Cerebellar nuclear complex (tissue), 1 donor: Measurements from ENCODE around the gene CDCA7.
"Not testable (repeated sequence)": the region's sequence is repeated elsewhere in the genome, so short reads cannot be mapped to it uniquely, and the experiment has no call there.

Source experiments
- DNase-seq, 2 experiments: peaks; one replicate each; lab custom pipeline; 2025; lab: John Stamatoyannopoulos, UW

The CDCA7 gene

DNA sequence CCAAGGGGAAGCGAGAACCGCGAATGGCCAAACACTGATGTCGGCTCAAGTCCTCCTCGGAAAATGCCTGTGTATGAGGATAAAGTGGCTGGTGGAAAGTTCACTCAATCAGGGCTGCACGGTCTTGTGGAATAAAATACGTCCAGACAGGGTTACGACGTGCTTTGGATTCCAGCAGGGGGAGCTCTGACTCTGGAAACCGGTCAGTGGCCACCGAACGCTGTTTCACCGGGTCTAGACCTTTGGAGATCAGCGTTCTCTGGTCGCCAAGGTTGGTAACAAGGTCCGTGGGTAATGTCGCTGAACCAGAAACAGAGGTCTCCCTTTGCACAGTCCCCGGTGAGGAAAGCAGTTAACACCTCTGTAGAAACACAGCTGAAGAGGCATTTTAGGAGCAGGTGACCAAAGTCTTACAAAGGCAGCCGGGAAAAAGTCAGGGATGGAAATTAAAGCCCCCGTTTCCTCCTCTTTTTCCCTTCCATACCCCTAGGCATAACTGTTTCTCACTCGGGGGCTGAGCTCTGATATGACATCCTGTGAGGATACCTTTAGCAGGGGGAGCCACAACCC, 47.8 kb downstream of the CDCA7 start:
- DNase-seq = no peak

DNA sequence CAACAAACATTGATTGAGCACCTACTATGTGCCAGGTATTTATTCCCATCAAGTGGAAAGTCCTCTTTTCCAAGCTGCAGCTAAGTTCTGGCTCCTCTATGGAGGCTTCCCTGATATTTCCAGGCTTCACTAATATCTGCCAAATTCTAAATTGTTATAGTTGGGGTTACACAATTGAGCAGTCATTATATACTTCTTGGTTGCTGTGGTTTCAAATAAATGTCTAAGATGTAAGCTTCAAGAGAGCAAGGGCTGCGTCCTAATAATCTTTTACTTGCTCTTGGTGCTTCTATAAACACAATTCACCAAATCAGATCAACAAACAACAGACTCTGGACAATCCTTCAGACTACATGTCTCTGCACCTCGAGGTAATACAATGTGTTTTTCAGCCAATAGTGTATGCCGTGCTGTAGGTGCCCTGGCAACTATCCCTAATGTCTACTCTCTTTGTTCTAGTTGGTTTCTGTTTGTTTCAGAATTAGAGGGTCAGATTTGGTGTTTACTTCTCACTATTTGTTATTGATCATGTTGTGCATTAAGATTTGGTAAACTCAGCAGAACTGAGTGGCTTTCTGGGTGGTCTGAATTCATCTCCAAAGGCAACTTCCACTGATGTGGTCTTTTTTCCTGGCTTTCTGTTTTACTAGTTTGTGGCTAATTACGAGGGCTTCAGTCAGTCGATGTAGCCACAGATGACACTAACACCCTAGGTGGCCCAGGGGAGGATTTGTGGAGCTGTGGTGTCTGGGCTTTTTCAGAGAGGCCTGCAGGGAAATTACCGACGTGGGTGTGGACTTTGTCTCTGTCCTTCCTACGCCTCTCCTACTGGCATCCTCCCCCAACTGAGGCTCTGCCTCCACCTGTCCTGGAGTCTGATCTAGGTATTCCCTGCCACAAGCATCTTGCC, 50.4 kb downstream of the CDCA7 start:
- DNase-seq = no peak

DNA sequence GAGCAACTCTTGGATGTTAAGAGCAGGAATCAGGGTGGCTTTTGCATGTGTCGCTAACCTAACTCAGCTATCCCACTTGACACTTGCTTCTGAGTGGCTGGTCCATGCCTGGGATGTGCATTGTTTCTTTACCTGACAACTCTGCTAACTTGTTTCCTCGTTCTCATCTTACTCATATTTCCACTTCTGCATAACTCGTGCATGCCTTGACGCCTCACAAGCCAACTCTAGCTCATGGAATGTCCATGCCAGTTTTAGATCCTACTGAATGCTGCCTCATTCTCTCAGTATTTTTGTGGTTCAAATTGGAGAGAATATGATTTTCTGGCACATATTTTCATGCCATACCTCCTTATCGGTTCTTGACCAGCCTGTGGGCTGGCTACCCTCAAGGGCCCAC, 52.5 kb downstream of the CDCA7 start:
- no peak for DNase-seq

DNA sequence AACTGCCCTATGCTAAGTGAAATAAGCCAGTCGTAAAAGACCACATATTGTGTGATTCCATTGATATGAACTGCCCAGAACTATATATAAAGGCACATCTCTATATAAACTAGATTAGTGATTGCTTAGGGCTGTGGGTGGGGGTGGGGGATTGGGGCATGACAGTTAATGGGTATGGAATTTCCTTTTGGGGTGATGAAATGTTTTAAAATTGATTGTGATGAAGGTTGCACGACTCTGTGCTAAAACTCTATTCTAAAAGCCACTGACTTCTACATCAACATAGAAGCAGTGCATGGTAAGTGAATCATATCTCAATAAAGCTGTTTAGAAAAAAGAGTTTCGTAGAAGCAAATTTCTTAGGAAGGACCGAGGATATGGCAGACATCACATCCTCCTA, 53.0 kb downstream of the CDCA7 start:
- no peak for DNase-seq

DNA sequence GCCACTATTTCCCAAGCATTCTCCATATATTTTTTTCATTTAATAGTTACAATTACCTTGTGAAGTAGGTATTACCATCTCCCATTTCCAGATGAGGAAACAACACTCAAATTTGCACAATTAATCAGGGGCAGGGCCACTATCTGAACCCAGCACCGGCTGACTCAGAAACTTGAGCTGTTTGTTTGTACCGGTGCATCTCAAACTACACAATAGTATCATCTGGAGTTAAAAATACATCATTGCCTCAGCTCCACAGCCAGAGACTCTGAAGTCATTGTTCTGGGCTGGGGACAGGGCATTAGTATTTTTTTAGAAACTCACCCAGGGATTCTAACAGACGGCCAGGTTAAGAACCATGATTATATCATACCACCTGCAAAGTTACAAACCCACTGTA, 55.9 kb downstream of the CDCA7 start:
- DNase-seq = no peak

DNA sequence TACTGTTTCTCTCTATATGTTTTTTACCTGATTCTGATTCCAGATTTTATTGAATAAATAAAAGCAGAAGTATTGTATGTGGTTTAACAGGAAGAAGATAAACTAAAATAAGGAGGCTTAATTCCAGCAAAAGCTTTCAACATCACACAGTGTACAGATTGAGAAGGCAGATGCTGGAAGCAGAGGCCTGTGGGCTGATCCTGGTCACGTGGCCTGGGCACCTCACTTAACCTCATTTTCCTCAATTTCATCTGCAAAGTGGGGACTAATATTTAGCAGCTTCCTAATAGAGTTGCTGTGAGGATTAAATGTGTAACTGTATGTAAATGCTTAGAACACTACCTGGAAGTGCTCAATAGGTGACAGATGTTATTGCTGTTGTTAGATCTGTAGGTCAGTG, 58.0 kb downstream of the CDCA7 start:
- DNase-seq = no peak

DNA sequence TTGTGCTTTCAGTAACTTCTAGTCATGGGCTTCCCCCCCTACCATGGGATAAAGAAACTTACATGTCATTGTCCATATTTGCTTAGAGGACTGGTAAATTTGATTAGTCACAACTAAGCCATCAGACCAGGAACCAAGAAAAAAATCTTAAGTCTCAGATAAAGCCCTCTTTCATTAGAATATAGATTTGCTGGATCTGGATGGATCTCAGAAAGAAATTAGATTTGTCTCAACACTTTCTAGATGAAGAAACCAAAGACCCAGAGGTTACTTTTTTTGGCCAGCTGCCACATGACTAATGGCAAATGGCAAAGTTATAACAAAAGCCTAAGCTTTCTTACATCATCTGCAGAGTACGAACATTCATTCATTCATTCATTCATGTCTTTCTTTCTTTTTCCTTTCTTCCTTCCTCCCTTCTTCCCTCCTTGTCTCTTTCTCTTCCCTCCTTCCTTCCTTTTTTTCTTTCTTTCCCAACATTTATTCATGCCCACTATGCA, 60.2 kb downstream of the CDCA7 start:
- no peak for DNase-seq

DNA sequence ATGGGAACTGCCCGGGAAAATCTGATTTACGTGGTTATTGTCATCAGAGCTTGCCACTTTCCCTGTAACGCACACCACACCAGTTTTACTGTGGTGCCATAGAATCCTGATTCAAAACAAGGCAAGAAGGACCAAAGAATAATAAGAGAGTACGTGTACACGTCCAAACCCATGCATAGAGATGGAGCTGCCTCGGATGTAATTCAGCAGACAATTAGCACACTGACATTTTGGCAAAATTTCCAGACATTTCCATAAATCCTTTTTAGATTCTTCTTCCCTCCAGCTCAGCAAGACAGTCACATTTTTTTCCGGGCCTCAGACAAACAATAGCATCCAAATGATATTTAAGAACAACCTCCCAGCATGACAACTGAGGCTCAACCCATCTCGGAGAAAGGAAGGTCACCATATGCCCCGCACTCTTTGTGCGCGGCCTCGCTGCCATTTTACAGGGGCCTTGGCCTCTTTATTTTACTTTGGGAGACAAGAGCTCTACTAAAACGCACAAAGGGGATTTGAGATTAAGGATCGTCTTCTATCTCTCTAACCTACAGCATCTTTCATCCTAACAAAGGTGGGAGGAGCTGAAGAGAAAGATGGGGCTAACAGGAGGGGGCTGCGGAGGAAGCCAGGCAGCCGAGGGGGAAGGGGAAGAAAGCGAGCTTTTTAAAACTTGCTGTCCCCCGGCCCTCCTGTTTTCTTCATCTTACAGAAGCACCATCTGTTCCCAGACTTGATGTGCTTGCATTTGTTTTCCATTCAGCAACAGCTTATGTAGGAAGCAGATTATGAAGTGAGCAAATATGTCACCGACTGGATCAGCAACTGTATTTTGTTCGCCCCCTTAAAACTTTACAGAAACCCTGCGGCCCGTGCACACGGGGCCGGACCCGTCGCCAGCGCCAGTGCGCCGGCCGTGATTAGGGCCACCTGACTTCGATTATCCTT, 61.0 kb downstream of the CDCA7 start:
- DNase-seq = no peak

DNA sequence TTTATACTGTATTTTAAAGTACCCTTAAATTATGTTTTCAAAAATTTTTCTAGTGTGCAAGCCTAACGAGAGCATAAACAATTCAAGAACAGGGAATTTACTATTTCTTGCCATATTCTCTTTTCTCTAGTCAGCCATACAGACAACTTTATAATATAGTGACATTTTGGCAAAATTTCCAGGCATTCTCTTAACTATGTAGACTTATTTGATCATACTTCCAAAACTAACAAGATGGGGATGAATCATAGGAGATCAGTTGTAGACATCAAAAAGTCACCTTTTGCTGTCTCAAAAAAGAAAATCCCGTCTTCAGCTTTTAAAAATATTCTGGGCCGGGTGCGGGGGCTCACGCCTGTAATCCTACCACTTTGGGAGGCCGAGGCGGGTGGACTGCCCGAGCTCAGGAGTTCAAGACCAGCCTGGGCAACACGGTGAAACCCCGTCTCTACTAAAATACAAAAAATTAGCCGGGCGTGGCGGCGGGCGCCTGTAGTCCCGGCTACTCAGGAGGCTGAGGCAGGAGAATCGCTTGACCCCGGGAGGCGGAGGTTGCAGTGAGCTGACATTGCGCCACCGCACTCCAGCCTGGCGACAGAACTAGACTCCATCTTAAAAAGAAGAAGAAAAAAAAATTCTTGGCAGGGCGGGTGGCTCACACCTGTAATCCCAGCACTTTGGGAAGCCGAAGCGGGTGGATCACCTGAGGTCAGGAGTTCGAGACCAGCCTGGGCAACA, 61.9 kb downstream of the CDCA7 start:
- DNase-seq = not testable (repeated sequence)

DNA sequence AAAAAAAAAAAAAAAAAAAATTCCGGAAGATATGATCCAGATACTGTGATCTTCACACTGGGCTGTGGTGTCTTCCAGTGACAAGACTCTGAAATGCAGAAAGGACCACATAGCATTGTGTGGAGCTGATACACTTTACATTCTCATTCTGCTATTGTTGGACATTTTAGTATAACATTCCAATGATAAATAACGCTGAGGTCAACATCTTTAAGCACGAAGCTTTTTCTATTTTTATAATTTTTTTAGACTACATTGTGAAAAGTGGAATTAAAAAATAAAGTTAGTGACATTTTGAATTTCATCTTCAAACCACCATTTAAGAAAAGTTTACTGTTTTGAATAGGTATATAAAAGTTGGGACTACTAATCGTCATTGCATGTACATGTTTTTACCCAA, 62.7 kb downstream of the CDCA7 start:
- DNase-seq = no peak

DNA sequence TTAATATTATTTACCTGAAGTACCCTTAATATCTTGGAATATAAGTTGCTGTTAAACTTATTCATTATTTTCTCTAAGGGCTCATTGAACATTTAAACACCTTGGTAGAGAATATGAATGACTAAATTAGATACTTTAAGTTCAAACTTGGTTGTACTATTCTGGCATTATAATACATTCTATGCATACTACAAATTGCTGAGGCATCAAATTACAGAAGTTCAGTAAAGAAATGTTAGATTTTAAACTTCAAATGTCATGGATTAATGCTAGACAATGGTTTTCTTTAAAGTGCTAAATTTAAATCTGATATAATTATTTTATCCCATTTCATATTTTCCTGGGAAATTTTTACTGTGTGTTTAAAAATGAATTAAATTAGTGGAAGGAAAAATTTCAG, 63.1 kb downstream of the CDCA7 start:
- no peak for DNase-seq
